C4-2B (cell line): ENCODE results near the gene STARD10.

Experiments
- CTCF ChIP-seq: fragments of 450-650 bp; conservative IDR thresholded peaks from 2 replicates; pipeline ENCODE4 v1.5.1; 2017; ENCODE audit warnings: mild to moderate bottlenecking
- ZFX ChIP-seq: fragments of 450-650 bp; IDR thresholded peaks from 2 replicates; pipeline ENCODE4 v1.6.1; 2017

DNA sequence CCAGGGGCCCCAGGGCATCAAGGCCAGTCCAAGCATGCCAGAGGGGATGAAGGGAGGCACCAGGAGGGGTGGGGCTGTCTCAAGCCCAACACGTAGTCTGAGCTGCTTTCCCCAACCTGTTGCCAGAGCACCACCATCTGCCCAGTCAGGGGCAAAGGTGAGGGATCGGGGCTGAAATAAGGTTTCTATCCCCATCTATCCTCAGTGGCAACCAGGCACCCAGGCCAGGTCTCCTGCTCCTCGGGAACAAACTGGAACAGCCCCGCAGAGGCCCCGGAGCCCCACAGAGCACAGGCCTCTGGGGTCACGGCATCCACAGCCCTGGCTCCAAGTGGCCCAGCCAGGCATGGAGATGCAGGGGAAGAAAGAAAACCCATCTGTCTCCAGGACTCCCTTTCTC lies 19.3 kb downstream of the STARD10 start:
- TF ChIP-seq CTCF (no peak), ZFX (no peak)
